ENCODE results near the gene MYH14. TPM values are rescaled to one million over a fixed set of nuclear protein-coding genes. Genes with fewer than 3 reads are reported as not detected.

MYH14 gene
- total and polyA plus RNA-seq, 2 of the 8 experiments (the other 6 are each of a cell fraction or from before 2014, with no cell fraction given): 17.3 to 28.6 TPM

DNA sequence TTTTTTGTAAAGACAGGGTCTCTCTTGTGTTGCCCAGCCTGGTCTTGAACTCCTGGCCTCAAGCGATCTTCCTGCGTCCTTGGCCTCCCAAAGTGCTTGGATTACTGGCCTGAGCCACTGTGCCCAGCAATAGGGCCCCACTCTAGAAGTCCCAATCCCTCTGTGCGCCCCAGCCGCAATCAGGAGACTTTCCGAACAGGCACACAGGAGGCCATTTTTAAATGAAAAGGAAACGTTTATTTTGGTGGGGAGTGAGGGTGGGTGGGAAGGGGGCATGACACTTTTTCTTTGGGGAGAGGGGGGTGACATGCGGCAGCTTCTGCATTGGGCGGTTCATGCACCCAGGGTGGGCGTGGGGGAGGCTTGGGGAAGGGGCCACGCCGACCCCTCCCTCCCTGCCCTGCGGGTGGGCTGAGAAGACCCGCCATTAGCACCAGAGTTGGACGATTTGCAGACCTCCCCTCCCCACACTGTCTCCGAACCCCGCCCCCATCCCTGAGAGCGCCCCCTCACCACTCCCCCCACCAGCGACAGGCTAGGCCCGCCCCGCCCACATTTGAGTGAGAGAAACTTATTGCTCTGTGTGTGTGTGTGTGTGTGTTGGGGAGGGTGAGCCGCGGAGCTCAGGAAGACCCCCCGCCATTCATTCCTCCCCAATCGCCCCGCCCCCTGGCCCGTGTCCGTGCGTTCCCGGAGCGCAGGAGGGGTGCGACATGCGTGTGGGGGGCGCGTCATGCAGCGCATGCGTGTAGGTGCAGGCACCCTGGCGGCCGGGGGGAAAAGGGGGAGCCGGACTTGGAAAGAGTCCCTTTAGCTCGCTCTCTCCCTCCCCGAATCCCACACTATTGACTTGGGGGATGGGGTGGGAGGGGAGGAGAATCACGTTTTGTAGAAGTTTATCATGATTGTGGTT, 108.6 kb downstream of the MYH14 start (continued):
- TF ChIP-seq CREB1 (IDR thresholded peaks at IDR 0.05): peak; percentile 76
- no peak for TF ChIP-seq POLR2A (IDR thresholded peaks at IDR 0.05; ENCODE audit: control extremely low read depth in 1 of 2, low read depth in 2 of 2, low read length in 2 of 2)
